GM12878 (cell line): ENCODE measurements around the gene OPN1MW3.
"Not testable (repeated sequence)": the region's sequence is repeated elsewhere in the genome, so short reads cannot be mapped to it uniquely, and the experiment has no call there.

ENCODE experiments used
- BHLHE40 ChIP-seq, 2 experiments: fragments of 450-650 bp in 1 of 2; IDR thresholded peaks; 2 replicates each; pipeline ENCODE4 v1.6.1; 2011 to 2017; ENCODE audit warnings: low read depth in 2 of 2, borderline replicate concordance in 1 of 2, improper control_type of control experiment in 1 of 2, low read length in 1 of 2, mild to moderate bottlenecking in 1 of 2
- CUX1 ChIP-seq: IDR thresholded peaks from 2 replicates; pipeline ENCODE4 v1.6.1; 2012; ENCODE audit warnings: improper control_type of control experiment, low read depth, low read length; ENCODE audit not compliant: insufficient replicate concordance
- EP300 ChIP-seq, 2 experiments: fragments of 150-350 bp in 1 of 2; IDR thresholded peaks; 2 replicates each; pipeline ENCODE4 v1.6.1; 2011 to 2012; ENCODE audit warnings: low read depth in 2 of 2, low read length in 2 of 2, borderline replicate concordance in 1 of 2, improper control_type of control experiment in 1 of 2, inconsistent platforms in 1 of 2; ENCODE audit not compliant: control insufficient read depth in 1 of 2
- EZH2 ChIP-seq: IDR thresholded peaks from 2 replicates; pipeline ENCODE4 v1.6.1; 2012; ENCODE audit warnings: low read depth, mild to moderate bottlenecking, control low read depth, inconsistent platforms, low read length, borderline replicate concordance; ENCODE audit not compliant: control insufficient read depth
- HDGF ChIP-seq: fragments of 450-650 bp; IDR thresholded peaks from 2 replicates; pipeline ENCODE4 v1.6.1; 2016; ENCODE audit warnings: antibody characterized with exemption
- JUNB ChIP-seq: IDR thresholded peaks from 2 replicates; pipeline ENCODE4 v1.6.1; 2016; ENCODE audit warnings: antibody characterized with exemption, mild to moderate bottlenecking
- NR2F1 ChIP-seq: fragments of 450-650 bp; conservative IDR thresholded peaks from 2 replicates; pipeline ENCODE4 v1.6.1; 2017; ENCODE audit warnings: mild to moderate bottlenecking
- POLR2A ChIP-seq: IDR thresholded peaks from 2 replicates; pipeline ENCODE4 v1.6.1; 2011; ENCODE audit warnings: low read depth, mild to moderate bottlenecking, low read length
- SPI1 ChIP-seq: IDR thresholded peaks from 2 replicates; pipeline ENCODE4 v1.6.1; 2011; ENCODE audit warnings: low read depth, mild to moderate bottlenecking, low read length, moderate library complexity, borderline replicate concordance; ENCODE audit not compliant: insufficient read depth
- ZNF274 ChIP-seq: IDR thresholded peaks from one replicate; pipeline ENCODE4 v1.8.0; 2011; ENCODE audit not compliant: insufficient read length, insufficient read depth
- TF ChIP-seq, protein P1 (sequence below): IDR thresholded peaks from 2 replicates; pipeline ENCODE4 v1.6.1; 2011; ENCODE audit warnings: low read depth, mild to moderate bottlenecking, low read length, moderate library complexity, borderline replicate concordance; ENCODE audit errors: extremely low read depth
- TF ChIP-seq, protein P2 (sequence below), 3 experiments: IDR thresholded peaks in 2 of 3; conservative IDR thresholded peaks in 1 of 3; 2 replicates each; pipeline ENCODE4 v1.5.1; 2011; ENCODE audit warnings: low read depth in 3 of 3, low read length in 3 of 3, mild to moderate bottlenecking in 3 of 3, control low read depth in 2 of 3, moderate library complexity in 2 of 3, inconsistent platforms in 1 of 3, mixed read lengths in 1 of 3; ENCODE audit not compliant: control insufficient read depth in 2 of 3, insufficient read depth in 1 of 3; ENCODE audit errors: extremely low read depth in 1 of 3

GRCh38 chrX:154226706-154227105 lies 30.7 kb upstream of the OPN1MW3 start:
- not testable (repeated sequence) for TF ChIP-seq SPI1; BHLHE40 (IDR thresholded peaks at IDR 0.05; ENCODE audit: borderline replicate concordance in 1 of 2, low read depth in 2 of 2, low read length in 1 of 2); HDGF; JUNB; POLR2A; CUX1; ZNF274; EZH2; EP300 (IDR thresholded peaks at IDR 0.05; ENCODE audit: borderline replicate concordance in 1 of 2, control insufficient read depth in 1 of 2, low read depth in 2 of 2, low read length in 2 of 2); NR2F1
- TF ChIP-seq, protein P1, sequence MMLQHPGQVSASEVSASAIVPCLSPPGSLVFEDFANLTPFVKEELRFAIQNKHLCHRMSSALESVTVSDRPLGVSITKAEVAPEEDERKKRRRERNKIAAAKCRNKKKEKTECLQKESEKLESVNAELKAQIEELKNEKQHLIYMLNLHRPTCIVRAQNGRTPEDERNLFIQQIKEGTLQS, result not testable (repeated sequence)
- TF ChIP-seq, protein P2, sequence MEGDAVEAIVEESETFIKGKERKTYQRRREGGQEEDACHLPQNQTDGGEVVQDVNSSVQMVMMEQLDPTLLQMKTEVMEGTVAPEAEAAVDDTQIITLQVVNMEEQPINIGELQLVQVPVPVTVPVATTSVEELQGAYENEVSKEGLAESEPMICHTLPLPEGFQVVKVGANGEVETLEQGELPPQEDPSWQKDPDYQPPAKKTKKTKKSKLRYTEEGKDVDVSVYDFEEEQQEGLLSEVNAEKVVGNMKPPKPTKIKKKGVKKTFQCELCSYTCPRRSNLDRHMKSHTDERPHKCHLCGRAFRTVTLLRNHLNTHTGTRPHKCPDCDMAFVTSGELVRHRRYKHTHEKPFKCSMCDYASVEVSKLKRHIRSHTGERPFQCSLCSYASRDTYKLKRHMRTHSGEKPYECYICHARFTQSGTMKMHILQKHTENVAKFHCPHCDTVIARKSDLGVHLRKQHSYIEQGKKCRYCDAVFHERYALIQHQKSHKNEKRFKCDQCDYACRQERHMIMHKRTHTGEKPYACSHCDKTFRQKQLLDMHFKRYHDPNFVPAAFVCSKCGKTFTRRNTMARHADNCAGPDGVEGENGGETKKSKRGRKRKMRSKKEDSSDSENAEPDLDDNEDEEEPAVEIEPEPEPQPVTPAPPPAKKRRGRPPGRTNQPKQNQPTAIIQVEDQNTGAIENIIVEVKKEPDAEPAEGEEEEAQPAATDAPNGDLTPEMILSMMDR (IDR thresholded peaks at IDR 0.05 in 2 of 3, conservative IDR thresholded peaks at IDR 0.05 in 1 of 3; ENCODE audit: control insufficient read depth in 2 of 3, extremely low read depth in 1 of 3, insufficient read depth in 1 of 3, low read depth in 3 of 3, low read length in 3 of 3), result not testable (repeated sequence)
